Right lobe of liver (tissue), 4 donors: Measurements from ENCODE around the gene NFIB.

Experiments
- CTCF ChIP-seq, 4 donors: fragments of 200-600 bp in 3 of 4; fragments of 450-650 bp in 1 of 4; IDR thresholded peaks; one replicate each; pipeline versions ENCODE4 v1.5.1 to v1.8.0; 2016 to 2022; ENCODE audit warnings: antibody characterized with exemption in 4 of 4, mild to moderate bottlenecking in 2 of 4
- POLR2A ChIP-seq: fragments of 450-650 bp; IDR thresholded peaks from one replicate; pipeline ENCODE4 v1.6.1; 2017; ENCODE audit warnings: antibody characterized with exemption, mild to moderate bottlenecking
- donor health status: DM: no; HTN: no; CAD: no.
- donor health status: DM: no; HTN: no; CAD: no.
- donor health status: DM: no; HTN: yes; CAD: no.

- TF ChIP-seq CTCF (IDR thresholded peaks at IDR 0.05) (no peak), POLR2A (no peak)
Observed at GRCh38 chr9:14157191-14157590, 156.8 kb downstream of the NFIB start.
